ENCODE results near the gene CPT1B. TPM values are rescaled to one million over a fixed set of nuclear protein-coding genes. Genes with fewer than 3 reads are reported as not detected.

Gene CPT1B
- total RNA-seq, 1 experiment from 2014 or later: 13.1 TPM

DNA sequence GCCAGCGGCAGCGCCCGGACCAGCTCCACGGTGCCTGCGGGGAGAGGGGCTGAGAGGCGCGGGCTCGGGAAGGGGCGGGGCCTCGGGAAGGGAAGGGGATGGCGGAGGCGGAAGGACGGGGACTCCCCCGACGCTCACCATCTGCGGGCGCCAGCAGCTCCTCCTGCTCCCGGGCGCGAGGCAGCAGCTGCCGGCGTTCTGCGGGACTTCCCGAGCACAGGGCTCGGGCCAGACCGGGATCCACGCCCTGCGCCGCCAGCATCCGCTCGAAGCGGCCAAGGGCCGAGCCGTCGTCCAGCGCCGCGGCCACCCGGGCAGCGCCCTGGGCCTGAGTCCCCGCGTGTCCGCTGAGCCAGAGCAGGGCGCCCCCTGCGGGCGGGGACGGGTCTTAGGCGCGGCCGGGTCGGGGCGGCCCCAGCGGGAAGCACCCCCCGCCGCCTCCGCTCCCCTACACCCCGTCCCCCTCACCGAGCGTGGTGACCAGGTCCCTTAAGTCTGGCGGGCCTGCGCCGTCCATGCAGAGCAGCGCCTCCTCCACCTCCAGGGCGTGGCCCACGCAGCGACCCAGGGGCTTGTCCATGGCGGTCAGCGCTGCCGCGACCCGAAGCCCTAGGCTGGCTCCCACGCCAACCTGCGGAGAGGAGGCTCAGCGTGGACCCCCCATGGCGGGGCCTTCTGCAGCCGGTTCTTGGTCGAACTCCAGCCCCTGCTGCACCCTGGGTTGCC is 52.0 kb downstream of the CPT1B start:
- intact Hi-C loops (cut with micrococcal nuclease): loop anchor here (5.0 kb wide), 2 partner anchors 36 to 96 kb away; partner anchors contain the start of gene SYCE3
- peak overlapping the region; percentile 98 for H3K4me2 ChIP-seq (ENCODE audit: low read length)
- H3K27ac ChIP-seq (ENCODE audit: low read length): peak overlapping the region; percentile 78
- H3K4me3 ChIP-seq (ENCODE audit: low read length): peak overlapping the region; percentile 81
- DNase-seq (peak; percentile 54), ATAC-seq (peak; percentile 23)
- ChIA-PET CTCF (interaction anchor here (0.5 to 2.7 kb wide), 3 partner anchors 18 to 95 kb away, joined by 3 to 16 read pairs (median 15); partner anchors contain the start of genes LMF2 and NCAPH2), POLR2A (ENCODE audit: unreplicated experiment) (interaction anchor here (0.7 to 1.7 kb wide), 3 partner anchors 18 to 40 kb away, joined by 3 to 8 read pairs (median 4); partner anchors contain the start of genes LMF2 and NCAPH2)
- H2AFZ ChIP-seq (ENCODE audit: low read length): peak overlapping the region; percentile 75
- no TSS peak for BruUV-seq (replicated peaks)
- peaks cover 25% of the 10 kb centered on the region for H3K79me2 ChIP-seq (ENCODE audit: low read length)
- H3K9me2 ChIP-seq (replicated peaks; ENCODE audit: low read length): no peaks in the 10 kb centered on the region
- peak overlapping the region; percentile 94 for H3K9ac ChIP-seq (ENCODE audit: low read length)
- no peaks in the 10 kb centered on the region for H3F3A ChIP-seq (ENCODE audit: low read length, unreplicated experiment)
- no peak for TF ChIP-seq EZH2phosphoT487 (IDR thresholded peaks at IDR 0.05; ENCODE audit: borderline replicate concordance, low read length)
- TF ChIP-seq, protein P1, sequence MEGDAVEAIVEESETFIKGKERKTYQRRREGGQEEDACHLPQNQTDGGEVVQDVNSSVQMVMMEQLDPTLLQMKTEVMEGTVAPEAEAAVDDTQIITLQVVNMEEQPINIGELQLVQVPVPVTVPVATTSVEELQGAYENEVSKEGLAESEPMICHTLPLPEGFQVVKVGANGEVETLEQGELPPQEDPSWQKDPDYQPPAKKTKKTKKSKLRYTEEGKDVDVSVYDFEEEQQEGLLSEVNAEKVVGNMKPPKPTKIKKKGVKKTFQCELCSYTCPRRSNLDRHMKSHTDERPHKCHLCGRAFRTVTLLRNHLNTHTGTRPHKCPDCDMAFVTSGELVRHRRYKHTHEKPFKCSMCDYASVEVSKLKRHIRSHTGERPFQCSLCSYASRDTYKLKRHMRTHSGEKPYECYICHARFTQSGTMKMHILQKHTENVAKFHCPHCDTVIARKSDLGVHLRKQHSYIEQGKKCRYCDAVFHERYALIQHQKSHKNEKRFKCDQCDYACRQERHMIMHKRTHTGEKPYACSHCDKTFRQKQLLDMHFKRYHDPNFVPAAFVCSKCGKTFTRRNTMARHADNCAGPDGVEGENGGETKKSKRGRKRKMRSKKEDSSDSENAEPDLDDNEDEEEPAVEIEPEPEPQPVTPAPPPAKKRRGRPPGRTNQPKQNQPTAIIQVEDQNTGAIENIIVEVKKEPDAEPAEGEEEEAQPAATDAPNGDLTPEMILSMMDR (conservative IDR thresholded peaks at IDR 0.05; ENCODE audit: low read depth, low read length): peak; percentile 52
- H3K4me1 ChIP-seq (ENCODE audit: insufficient read depth, low read length): peaks cover 18% of the 10 kb centered on the region; the same call in 1 of the 2 replicates
- no peaks in the 10 kb centered on the region for H3K36me3 ChIP-seq (ENCODE audit: low read depth, low read length)
- H3K27me3 ChIP-seq (ENCODE audit: low read length): no peaks in the 10 kb centered on the region
- no peaks in the 10 kb centered on the region; the same call in 1 of the 2 replicates for H4K20me1 ChIP-seq (ENCODE audit: low read length)
- no peaks in the 10 kb centered on the region for H3K9me3 ChIP-seq (ENCODE audit: low read length)

DNA sequence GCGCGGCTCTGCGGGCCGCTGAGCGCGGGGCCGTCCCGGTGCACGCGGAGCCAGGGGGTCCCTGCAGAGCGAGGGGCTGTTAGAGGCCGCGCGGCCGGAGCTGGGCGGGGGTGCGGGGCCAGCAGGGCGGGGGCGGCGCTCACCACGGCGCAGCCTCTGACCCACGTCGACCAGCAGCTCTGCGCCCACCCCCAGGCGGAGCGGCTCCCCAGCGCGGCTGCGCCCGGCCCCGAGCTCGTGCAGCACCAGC is 52.4 kb downstream of the CPT1B start:
- Histone ChIP-seq H4K20me1 (ENCODE audit: low read length) (no peaks in the 10 kb centered on the region; the same call in 1 of the 2 replicates), H3F3A (ENCODE audit: low read length, unreplicated experiment) (no peaks in the 10 kb centered on the region), H3K27ac (ENCODE audit: low read length) (peak overlapping the region; percentile 78), H3K79me2 (ENCODE audit: low read length) (peaks cover 25% of the 10 kb centered on the region), H3K9ac (ENCODE audit: low read length) (peak overlapping the region; percentile 94), H3K9me2 (replicated peaks; ENCODE audit: low read length) (no peaks in the 10 kb centered on the region), H3K4me2 (ENCODE audit: low read length) (peak overlapping the region; percentile 98), H3K27me3 (ENCODE audit: low read length) (no peaks in the 10 kb centered on the region), H3K9me3 (ENCODE audit: low read length) (no peaks in the 10 kb centered on the region), H3K4me3 (ENCODE audit: low read length) (peak overlapping the region; percentile 81), H3K4me1 (ENCODE audit: insufficient read depth, low read length) (peaks cover 13% of the 10 kb centered on the region; the same call in 1 of the 2 replicates), H2AFZ (ENCODE audit: low read length) (peak overlapping the region; percentile 75), H3K36me3 (ENCODE audit: low read depth, low read length) (no peaks in the 10 kb centered on the region)
- CTCF ChIA-PET: interaction anchor here (0.5 to 2.7 kb wide), 4 partner anchors 18 to 95 kb away, joined by 3 to 16 read pairs (median 9); partner anchors contain the start of genes LMF2 and NCAPH2
- DNase-seq (no peak), ATAC-seq (no peak)
- no TSS peak for BruUV-seq (replicated peaks)
- TF ChIP-seq EZH2phosphoT487 (IDR thresholded peaks at IDR 0.05; ENCODE audit: borderline replicate concordance, low read length): no peak
- TF ChIP-seq, protein P1 (conservative IDR thresholded peaks at IDR 0.05; ENCODE audit: low read depth, low read length): no peak
- no peak for TF ChIP-seq EZH2 (IDR thresholded peaks at IDR 0.05; ENCODE audit: low read length, unreplicated experiment)
- intact Hi-C loops (cut with micrococcal nuclease): loop anchor here (5.0 kb wide), 2 partner anchors 37 to 97 kb away; partner anchors contain the start of gene SYCE3
- POLR2A ChIA-PET (ENCODE audit: unreplicated experiment): interaction anchor here (0.5 to 1.7 kb wide), 4 partner anchors 18 to 57 kb away, joined by 3 to 8 read pairs (median 4); partner anchors contain the start of genes LMF2 and NCAPH2

All from PC-3 (cell line).